ENCODE data around the gene SLC30A1.
"Not testable (repeated sequence)": the region's sequence is repeated elsewhere in the genome, so short reads cannot be mapped to it uniquely, and the experiment has no call there.

SLC30A1 gene

GRCh38 chr1:211541720-211542477 lies 37.1 kb downstream of the SLC30A1 start:
- Histone ChIP-seq H3K9me3 (ENCODE audit: control insufficient read depth, low read length) (no peaks in the 10 kb centered on the region), H3K4me1 (ENCODE audit: control insufficient read depth, insufficient read depth, low read length, poor library complexity, severe bottlenecking) (no peaks in the 10 kb centered on the region), H3K4me3 (ENCODE audit: extremely low read depth, insufficient read depth, low read length, poor library complexity, severe bottlenecking) (no peak overlapping the region), H3K27ac (ENCODE audit: low read depth, low read length, severe bottlenecking) (no peak overlapping the region), H3K36me3 (ENCODE audit: control insufficient read depth, insufficient read depth, low read length) (no peaks in the 10 kb centered on the region)
- 80 to 86% methylated on average over 3 to 4 of the region's 7 CpGs for WGBS, 2 experiments (ENCODE audit: insufficient coverage in 2 of 2)

GRCh38 chr1:211541278-211541677 lies 37.7 kb downstream of the SLC30A1 start:
- Histone ChIP-seq H3K9me3 (ENCODE audit: control insufficient read depth, low read length) (no peaks in the 10 kb centered on the region), H3K36me3 (ENCODE audit: control insufficient read depth, insufficient read depth, low read length) (no peaks in the 10 kb centered on the region), H3K4me3 (ENCODE audit: extremely low read depth, insufficient read depth, low read length, poor library complexity, severe bottlenecking) (no peak overlapping the region), H3K27ac (ENCODE audit: low read depth, low read length, severe bottlenecking) (no peak overlapping the region), H3K4me1 (ENCODE audit: control insufficient read depth, insufficient read depth, low read length, poor library complexity, severe bottlenecking) (no peaks in the 10 kb centered on the region)
- WGBS, 2 experiments (ENCODE audit: insufficient coverage in 2 of 2), result 86 to 100% methylated on average over 2 of the region's 2 CpGs

GRCh38 chr1:211540824-211541223 lies 38.1 kb downstream of the SLC30A1 start:
- H3K4me1 ChIP-seq (ENCODE audit: control insufficient read depth, insufficient read depth, low read length, poor library complexity, severe bottlenecking); H3K36me3 ChIP-seq (ENCODE audit: control insufficient read depth, insufficient read depth, low read length); H3K9me3 ChIP-seq (ENCODE audit: control insufficient read depth, low read length); H3K4me3 ChIP-seq (ENCODE audit: extremely low read depth, insufficient read depth, low read length, poor library complexity, severe bottlenecking); H3K27ac ChIP-seq (ENCODE audit: low read depth, low read length, severe bottlenecking): not testable (repeated sequence)
- WGBS, 2 experiments (ENCODE audit: insufficient coverage in 2 of 2), result 86% methylated on average over 1 of the region's 1 CpG; no CpG with 5 or more reads in 1 of the 2 experiments

- no peak overlapping the region for H3K27ac ChIP-seq (ENCODE audit: low read depth, low read length, severe bottlenecking)
- 89% methylated on average over 2 to 6 of the region's 8 CpGs for WGBS, 2 experiments (ENCODE audit: insufficient coverage in 2 of 2)
- H3K4me3 ChIP-seq (ENCODE audit: extremely low read depth, insufficient read depth, low read length, poor library complexity, severe bottlenecking), result no peak overlapping the region
- H3K9me3 ChIP-seq (ENCODE audit: control insufficient read depth, low read length), result no peaks in the 10 kb centered on the region
- H3K4me1 ChIP-seq (ENCODE audit: control insufficient read depth, insufficient read depth, low read length, poor library complexity, severe bottlenecking), result no peaks in the 10 kb centered on the region
- H3K36me3 ChIP-seq (ENCODE audit: control insufficient read depth, insufficient read depth, low read length), result no peaks in the 10 kb centered on the region
These were observed 40.7 kb downstream of the SLC30A1 start for GRCh38 chr1:211538287-211538686.

GRCh38 chr1:211537253-211537652 lies 41.7 kb downstream of the SLC30A1 start:
- Histone ChIP-seq H3K9me3 (ENCODE audit: control insufficient read depth, low read length) (no peaks in the 10 kb centered on the region), H3K36me3 (ENCODE audit: control insufficient read depth, insufficient read depth, low read length) (no peaks in the 10 kb centered on the region), H3K27ac (ENCODE audit: low read depth, low read length, severe bottlenecking) (no peak overlapping the region), H3K4me1 (ENCODE audit: control insufficient read depth, insufficient read depth, low read length, poor library complexity, severe bottlenecking) (no peaks in the 10 kb centered on the region), H3K4me3 (ENCODE audit: extremely low read depth, insufficient read depth, low read length, poor library complexity, severe bottlenecking) (no peak overlapping the region)
- WGBS, 2 experiments (ENCODE audit: insufficient coverage in 2 of 2), result 84 to 90% methylated on average over 4 of the region's 4 CpGs

GRCh38 chr1:211536606-211537005 lies 42.4 kb downstream of the SLC30A1 start:
- Histone ChIP-seq H3K4me3 (ENCODE audit: extremely low read depth, insufficient read depth, low read length, poor library complexity, severe bottlenecking) (no peak overlapping the region), H3K9me3 (ENCODE audit: control insufficient read depth, low read length) (no peaks in the 10 kb centered on the region), H3K36me3 (ENCODE audit: control insufficient read depth, insufficient read depth, low read length) (no peaks in the 10 kb centered on the region), H3K27ac (ENCODE audit: low read depth, low read length, severe bottlenecking) (no peak overlapping the region), H3K4me1 (ENCODE audit: control insufficient read depth, insufficient read depth, low read length, poor library complexity, severe bottlenecking) (no peaks in the 10 kb centered on the region)
- 83 to 91% methylated on average over 8 of the region's 8 CpGs for WGBS, 2 experiments (ENCODE audit: insufficient coverage in 2 of 2)

GRCh38 chr1:211535346-211535745 lies 43.6 kb downstream of the SLC30A1 start:
- Histone ChIP-seq H3K9me3 (ENCODE audit: control insufficient read depth, low read length) (no peaks in the 10 kb centered on the region), H3K36me3 (ENCODE audit: control insufficient read depth, insufficient read depth, low read length) (no peaks in the 10 kb centered on the region), H3K4me1 (ENCODE audit: control insufficient read depth, insufficient read depth, low read length, poor library complexity, severe bottlenecking) (no peaks in the 10 kb centered on the region), H3K4me3 (ENCODE audit: extremely low read depth, insufficient read depth, low read length, poor library complexity, severe bottlenecking) (no peak overlapping the region), H3K27ac (ENCODE audit: low read depth, low read length, severe bottlenecking) (no peak overlapping the region)
- WGBS, 2 experiments (ENCODE audit: insufficient coverage in 2 of 2), result 92 to 95% methylated on average over 2 of the region's 2 CpGs

- no peak overlapping the region for H3K27ac ChIP-seq (ENCODE audit: low read depth, low read length, severe bottlenecking)
- no peaks in the 10 kb centered on the region for H3K9me3 ChIP-seq (ENCODE audit: control insufficient read depth, low read length)
- no peak overlapping the region for H3K4me3 ChIP-seq (ENCODE audit: extremely low read depth, insufficient read depth, low read length, poor library complexity, severe bottlenecking)
- no peaks in the 10 kb centered on the region for H3K36me3 ChIP-seq (ENCODE audit: control insufficient read depth, insufficient read depth, low read length)
- WGBS, 2 experiments (ENCODE audit: insufficient coverage in 2 of 2), result 88 to 93% methylated on average over 2 to 4 of the region's 5 CpGs
- H3K4me1 ChIP-seq (ENCODE audit: control insufficient read depth, insufficient read depth, low read length, poor library complexity, severe bottlenecking), result no peaks in the 10 kb centered on the region
These were observed 44.2 kb downstream of the SLC30A1 start for GRCh38 chr1:211534545-211535291.

- WGBS, 2 experiments (ENCODE audit: insufficient coverage in 2 of 2), result 88 to 100% methylated on average over 1 to 4 of the region's 6 CpGs
- no peak overlapping the region for H3K4me3 ChIP-seq (ENCODE audit: extremely low read depth, insufficient read depth, low read length, poor library complexity, severe bottlenecking)
- peaks cover 2% of the 10 kb centered on the region for H3K4me1 ChIP-seq (ENCODE audit: control insufficient read depth, insufficient read depth, low read length, poor library complexity, severe bottlenecking)
- no peaks in the 10 kb centered on the region for H3K36me3 ChIP-seq (ENCODE audit: control insufficient read depth, insufficient read depth, low read length)
- no peak overlapping the region for H3K27ac ChIP-seq (ENCODE audit: low read depth, low read length, severe bottlenecking)
- H3K9me3 ChIP-seq (ENCODE audit: control insufficient read depth, low read length), result no peaks in the 10 kb centered on the region
These were observed 46.9 kb downstream of the SLC30A1 start for GRCh38 chr1:211532088-211532444.

GRCh38 chr1:211531194-211532087 lies 47.5 kb downstream of the SLC30A1 start:
- Histone ChIP-seq H3K9me3 (ENCODE audit: control insufficient read depth, low read length) (no peaks in the 10 kb centered on the region), H3K27ac (ENCODE audit: low read depth, low read length, severe bottlenecking) (no peak overlapping the region), H3K4me3 (ENCODE audit: extremely low read depth, insufficient read depth, low read length, poor library complexity, severe bottlenecking) (no peak overlapping the region), H3K36me3 (ENCODE audit: control insufficient read depth, insufficient read depth, low read length) (no peaks in the 10 kb centered on the region), H3K4me1 (ENCODE audit: control insufficient read depth, insufficient read depth, low read length, poor library complexity, severe bottlenecking) (peaks cover 2% of the 10 kb centered on the region)
- 89% methylated on average over 13 to 15 of the region's 15 CpGs for WGBS, 2 experiments (ENCODE audit: insufficient coverage in 2 of 2)

All from mesodermal cell (in vitro differentiated cells).